Adrenal gland (tissue), 5 donors: ENCODE data around the gene CPT1C.

Source experiments
- CTCF ChIP-seq, 6 experiments: fragments of 450-650 bp in 4 of 6; fragments of 200-600 bp in 2 of 6; sonication (generic) in 1 of 6; IDR thresholded peaks; 1 replicate in 5 of 6; 2 replicates in 1 of 6; pipeline versions ENCODE4 v1.5.1 to v1.8.0; 2016 to 2021; ENCODE audit warnings: antibody characterized with exemption in 6 of 6, mild to moderate bottlenecking in 2 of 6, moderate library complexity in 1 of 6
- POLR2A ChIP-seq, 2 donors: fragments of 450-650 bp; IDR thresholded peaks; one replicate each; pipeline ENCODE4 v1.6.1; 2017; ENCODE audit warnings: antibody characterized with exemption in 2 of 2, mild to moderate bottlenecking in 2 of 2, moderate library complexity in 1 of 2
- donor health status: DM: no; HTN: no; CAD: no.

GRCh38 chr19:49718991-49719390 is 28.1 kb downstream of the CPT1C start:
- no peak for TF ChIP-seq CTCF (IDR thresholded peaks at IDR 0.05)
- no peak for TF ChIP-seq POLR2A (IDR thresholded peaks at IDR 0.05)
